Prostate gland (tissue), 2 donors: ENCODE data around the gene TAGLN. TPM values are rescaled to one million over a fixed set of nuclear protein-coding genes. Genes with fewer than 3 reads are reported as not detected.

ENCODE experiments used
- DNase-seq: peaks from one replicate; pipeline ENCODE4 v3.0.0-alpha.2; 2019; ENCODE audit warnings: low spot score
- H3K27ac ChIP-seq, 2 donors: fragments of 200-600 bp; sonication (generic); 2 replicates each; pipeline ENCODE4 v1.5.1; 2017 to 2019
- H3K27me3 ChIP-seq: fragments of 200-600 bp; sonication (generic); replicated peaks from 2 replicates; pipeline ENCODE4 v1.5.1; 2019; ENCODE audit not compliant: insufficient read depth
- H3K36me3 ChIP-seq, 2 donors: fragments of 200-600 bp; sonication (generic); 1 replicate in 1 of 2; 2 replicates in 1 of 2; pipeline versions ENCODE4 v1.5.1 to v1.8.1; 2017 to 2019
- H3K4me1 ChIP-seq: fragments of 200-600 bp; sonication (generic); replicated peaks from 2 replicates; pipeline ENCODE4 v1.5.1; 2019
- H3K4me3 ChIP-seq, 2 donors: fragments of 200-600 bp; sonication (generic); 2 replicates each; pipeline ENCODE4 v1.5.1; 2017 to 2019
- H3K9me3 ChIP-seq: fragments of 200-600 bp; sonication (generic); 2 replicates; pipeline ENCODE4 v1.5.1; 2017
- POLR2A ChIP-seq: fragments of 450-650 bp; IDR thresholded peaks from one replicate; pipeline ENCODE4 v1.6.1; 2016; ENCODE audit warnings: antibody characterized with exemption, mild to moderate bottlenecking
- POLR2AphosphoS5 ChIP-seq: sonication (generic); formaldehyde crosslinking; IDR thresholded peaks from one replicate; pipeline ENCODE4 v1.6.1; 2017; ENCODE audit warnings: antibody characterized with exemption
- WGBS: methylation state at CpG from one replicate; pipeline ENCODE4 v1.1.5; 2018; 5-methylcytosine and 5-hydroxymethylcytosine counted together
- intact Hi-C: fragments of 100-400 bp; cut with DNase I; formaldehyde crosslinking; loops from one replicate; pipeline ENCODE4 v1.14.2; 2022
- total RNA-seq, 2 donors: library from RNA; depleted of rRNA; stranded (reverse); fragments of >200 nt; gene quantifications; one replicate each; pipeline ENCODE4 v1.1.0, GENCODE V29; 2016
- TF ChIP-seq, protein P1 (sequence below), 4 experiments: fragments of 200-600 bp in 2 of 4; fragments of 450-650 bp in 2 of 4; sonication (generic) in 2 of 4; IDR thresholded peaks; 1 replicate in 3 of 4; 2 replicates in 1 of 4; pipeline ENCODE4 v1.5.1; 2016 to 2019; ENCODE audit warnings: antibody characterized with exemption in 4 of 4, mild to moderate bottlenecking in 2 of 4, moderate library complexity in 2 of 4

Gene TAGLN
- total RNA-seq, 2 donors from 2014 or later: 2,153 to 2,440 TPM

DNA sequence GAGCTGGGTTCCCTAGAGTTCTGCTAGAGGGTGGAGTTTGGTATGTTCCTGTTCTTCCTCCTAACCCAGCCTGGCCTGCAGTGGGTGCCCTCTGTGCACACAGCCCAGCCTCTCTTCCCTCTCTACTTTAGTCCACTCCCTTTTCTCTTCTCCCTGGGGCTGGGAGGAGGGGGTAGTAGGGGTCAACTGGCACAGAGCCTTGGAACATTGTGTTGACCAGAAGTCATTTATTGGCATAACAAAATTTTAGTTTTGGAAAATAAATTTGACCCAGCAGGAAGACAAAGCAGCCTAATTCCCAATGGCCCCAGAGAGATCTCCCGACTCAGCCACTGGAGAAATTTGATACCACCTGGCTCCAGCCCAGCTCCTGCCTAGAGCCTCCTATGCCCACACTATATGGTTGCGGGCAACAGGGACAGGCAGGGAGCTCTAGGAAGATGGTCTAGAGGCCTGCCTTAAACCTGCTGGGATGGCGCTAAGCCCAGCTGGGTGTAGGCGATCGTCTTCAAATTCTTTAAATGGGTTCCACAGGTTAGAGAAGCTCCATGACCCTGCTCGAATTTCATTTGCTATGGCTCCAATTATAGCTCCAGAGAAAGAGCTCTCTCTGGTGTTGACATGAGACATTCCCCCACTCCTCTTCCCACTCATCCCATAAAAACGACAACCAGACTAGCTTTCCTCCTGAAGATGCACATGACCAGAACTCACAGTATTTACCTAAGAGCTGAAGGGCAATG lies 22.8 kb downstream of the TAGLN start:
- peaks cover 6% of the 10 kb centered on the region for H3K4me1 ChIP-seq
- peak; percentile 71 for TF ChIP-seq POLR2AphosphoS5
- TF ChIP-seq, protein P1, sequence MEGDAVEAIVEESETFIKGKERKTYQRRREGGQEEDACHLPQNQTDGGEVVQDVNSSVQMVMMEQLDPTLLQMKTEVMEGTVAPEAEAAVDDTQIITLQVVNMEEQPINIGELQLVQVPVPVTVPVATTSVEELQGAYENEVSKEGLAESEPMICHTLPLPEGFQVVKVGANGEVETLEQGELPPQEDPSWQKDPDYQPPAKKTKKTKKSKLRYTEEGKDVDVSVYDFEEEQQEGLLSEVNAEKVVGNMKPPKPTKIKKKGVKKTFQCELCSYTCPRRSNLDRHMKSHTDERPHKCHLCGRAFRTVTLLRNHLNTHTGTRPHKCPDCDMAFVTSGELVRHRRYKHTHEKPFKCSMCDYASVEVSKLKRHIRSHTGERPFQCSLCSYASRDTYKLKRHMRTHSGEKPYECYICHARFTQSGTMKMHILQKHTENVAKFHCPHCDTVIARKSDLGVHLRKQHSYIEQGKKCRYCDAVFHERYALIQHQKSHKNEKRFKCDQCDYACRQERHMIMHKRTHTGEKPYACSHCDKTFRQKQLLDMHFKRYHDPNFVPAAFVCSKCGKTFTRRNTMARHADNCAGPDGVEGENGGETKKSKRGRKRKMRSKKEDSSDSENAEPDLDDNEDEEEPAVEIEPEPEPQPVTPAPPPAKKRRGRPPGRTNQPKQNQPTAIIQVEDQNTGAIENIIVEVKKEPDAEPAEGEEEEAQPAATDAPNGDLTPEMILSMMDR (IDR thresholded peaks at IDR 0.05): no peak
- TF ChIP-seq POLR2A: no peak

DNA sequence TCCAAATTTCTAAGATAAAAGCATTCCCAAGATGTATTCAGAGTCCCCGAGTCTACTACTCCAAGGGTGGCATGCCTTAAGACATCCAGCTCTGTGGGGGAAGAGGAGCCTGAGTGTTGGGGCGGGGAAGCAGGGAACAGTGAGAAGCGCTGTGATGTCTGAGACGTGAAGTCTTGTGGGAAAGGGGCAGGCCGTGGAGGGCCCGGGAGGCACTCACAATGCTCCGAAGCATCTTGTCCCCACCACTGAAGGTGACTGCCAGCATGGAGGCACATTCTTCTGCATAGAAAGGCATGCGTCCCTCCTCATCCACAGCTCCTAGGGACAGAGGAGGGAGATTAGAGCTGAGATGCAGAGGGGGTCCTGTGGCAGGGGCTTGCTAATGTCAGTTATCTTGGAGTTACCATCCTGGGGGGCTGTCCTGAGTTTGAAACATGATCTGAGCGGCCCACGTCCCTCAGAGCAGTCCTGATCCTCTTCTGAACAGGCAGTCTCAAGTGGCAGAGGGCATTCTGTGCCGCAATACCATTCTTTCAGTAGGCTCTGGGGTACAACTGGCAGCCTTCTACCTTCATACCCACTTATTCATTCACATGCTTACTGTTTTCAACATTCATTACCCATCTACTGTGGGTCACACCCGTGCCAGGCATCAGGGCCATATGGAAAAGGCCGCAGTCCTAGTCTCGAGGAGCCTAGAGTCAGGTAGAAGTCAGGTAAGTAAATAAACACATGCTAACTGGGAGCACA lies 24.0 kb downstream of the TAGLN start:
- intact Hi-C loops: loop anchor here (5.0 kb wide), 1 partner anchor 341 kb away; no protein-coding TSS in a partner anchor
- DNase-seq: no peak
- H3K4me1 ChIP-seq: peaks cover 6% of the 10 kb centered on the region

More for the DNA sequence above, 22.8 kb downstream of the TAGLN start:
- peak overlapping the region; percentile 62 to 78 for H3K27ac ChIP-seq
- no peaks in the 10 kb centered on the region for H3K9me3 ChIP-seq
- intact Hi-C loops: loop anchor here (2.0 to 5.0 kb wide), 2 partner anchors 23 to 340 kb away; partner anchors contain the start of gene TAGLN
- peaks cover 5 to 6% of the 10 kb centered on the region in 2 donors for H3K36me3 ChIP-seq
- peak; percentile 41 for DNase-seq
- H3K27me3 ChIP-seq: no peaks in the 10 kb centered on the region
- 21% methylated on average over 7 of the region's 7 CpGs for WGBS
- no peak overlapping the region for H3K4me3 ChIP-seq

DNA sequence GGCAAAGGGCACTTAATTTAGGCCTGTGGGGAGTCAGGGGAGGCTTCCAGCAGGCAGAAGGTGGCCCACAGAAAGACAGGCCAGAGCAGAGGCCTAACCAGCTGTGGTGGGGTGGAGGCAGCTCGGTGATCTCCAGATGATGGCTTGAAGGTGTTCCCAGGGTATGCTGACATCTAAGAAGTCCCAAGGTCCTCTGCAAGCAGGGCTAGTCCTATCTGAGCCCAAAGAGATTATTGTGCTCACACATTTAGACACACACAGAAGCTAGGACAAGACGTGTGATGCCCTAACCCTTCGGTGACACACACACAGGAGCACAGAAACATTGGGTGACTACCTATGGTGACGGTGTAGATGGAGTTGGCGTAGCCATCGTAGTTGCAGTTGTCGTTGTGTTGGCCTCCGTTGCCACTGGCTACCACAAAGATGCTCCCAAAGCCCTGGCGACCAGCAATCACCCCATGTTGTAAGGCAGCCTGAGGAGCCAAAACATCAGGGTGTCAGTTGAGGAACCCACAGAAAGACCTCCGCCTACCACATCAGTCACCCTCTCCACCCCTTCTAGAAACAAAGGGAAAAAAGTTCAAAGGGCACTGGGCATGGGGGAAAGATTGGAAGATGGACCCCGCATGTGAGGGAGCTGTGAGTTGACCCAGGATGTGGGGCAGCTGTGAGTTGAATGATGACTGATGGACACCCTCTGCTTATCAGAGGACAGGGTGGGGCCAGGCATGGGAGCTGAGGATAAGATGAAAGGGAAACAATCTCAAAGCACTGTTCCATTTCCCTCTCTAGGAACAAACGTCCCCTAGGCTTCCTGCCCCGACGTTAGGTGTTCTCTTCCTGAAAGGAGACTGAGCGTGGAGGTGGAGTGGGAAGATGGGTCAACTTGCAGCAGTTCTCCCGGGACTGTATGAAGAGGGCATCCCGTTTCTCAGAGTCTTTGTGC lies 24.8 kb downstream of the TAGLN start:
- WGBS: 88% methylated on average over 15 of the region's 17 CpGs
- H3K36me3 ChIP-seq: peaks cover 0 to 6% of the 10 kb centered on the region in 2 donors
- peak overlapping the region; percentile 62 to 78 for H3K27ac ChIP-seq
- TF ChIP-seq, protein P1 (IDR thresholded peaks at IDR 0.05): no peak
- TF ChIP-seq POLR2A (no peak), POLR2AphosphoS5 (no peak)
- no peaks in the 10 kb centered on the region for H3K9me3 ChIP-seq
- H3K4me1 ChIP-seq: peaks cover 6% of the 10 kb centered on the region
- no peak for DNase-seq
- intact Hi-C loops: loop anchor here (5.0 kb wide), 1 partner anchor 342 kb away; no protein-coding TSS in a partner anchor
- H3K4me3 ChIP-seq: no peak overlapping the region
- H3K27me3 ChIP-seq: no peaks in the 10 kb centered on the region

More for the DNA sequence above, 24.0 kb downstream of the TAGLN start:
- H3K27me3 ChIP-seq: no peaks in the 10 kb centered on the region
- H3K9me3 ChIP-seq: no peaks in the 10 kb centered on the region
- TF ChIP-seq POLR2A: no peak
- WGBS: 81% methylated on average over 14 of the region's 14 CpGs
- peak overlapping the region; percentile 62 to 78 for H3K27ac ChIP-seq
- H3K4me3 ChIP-seq: no peak overlapping the region
- H3K36me3 ChIP-seq: peaks cover 4 to 6% of the 10 kb centered on the region in 2 donors

DNA sequence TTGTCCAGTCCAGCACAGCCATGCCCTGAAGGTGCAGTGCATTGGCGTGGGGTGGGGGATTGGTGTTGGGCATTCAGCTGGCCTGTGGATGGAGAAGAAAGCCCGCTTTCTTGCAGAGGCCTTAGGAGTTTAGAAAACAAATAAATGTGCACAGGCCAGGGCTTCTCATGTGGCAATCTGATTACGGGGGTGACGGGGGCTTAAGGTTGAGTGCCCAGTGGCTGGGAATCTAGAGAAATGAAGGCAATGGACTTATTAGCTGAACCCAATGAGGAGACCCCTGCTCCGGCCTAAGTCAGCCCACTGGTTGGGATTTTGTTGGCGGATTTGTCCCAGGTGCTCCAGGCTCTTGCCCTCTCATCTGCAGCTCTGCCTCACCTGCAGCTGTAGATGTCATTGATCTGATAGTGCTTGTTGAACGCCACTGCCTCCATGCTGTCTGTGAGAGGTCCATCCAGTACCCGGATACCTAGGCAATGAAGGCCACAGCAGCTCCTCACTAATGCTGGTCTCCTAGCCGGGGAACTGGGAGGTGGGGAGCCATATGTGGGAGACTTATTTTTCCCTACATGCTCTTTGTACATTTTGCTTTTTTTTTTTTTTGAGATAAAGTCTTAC lies 26.5 kb downstream of the TAGLN start:
- no peak for DNase-seq
- Histone ChIP-seq H3K36me3 (peaks cover 0 to 9% of the 10 kb centered on the region in 2 donors), H3K9me3 (no peaks in the 10 kb centered on the region), H3K27ac (no peak overlapping the region), H3K4me1 (peaks cover 6% of the 10 kb centered on the region), H3K27me3 (no peaks in the 10 kb centered on the region), H3K4me3 (no peak overlapping the region)
- TF ChIP-seq, protein P1 (IDR thresholded peaks at IDR 0.05): no peak
- TF ChIP-seq POLR2A: no peak
- no peak for TF ChIP-seq POLR2AphosphoS5
- intact Hi-C loops: loop anchor here (2.0 to 5.0 kb wide), 2 partner anchors 47 to 123 kb away; partner anchors contain the start of gene SIDT2
- WGBS: 90% methylated on average over 9 of the region's 9 CpGs
